ENCODE results near the gene PITX1.

- TF ChIP-seq CTCF (IDR thresholded peaks at IDR 0.05; ENCODE audit: low read length) (no peak), EZH2 (IDR thresholded peaks at IDR 0.05; ENCODE audit: borderline replicate concordance, low read length) (no peak)
Measured at GRCh38 chr5:134982230-134982629, 51.8 kb downstream of the PITX1 start.
